IPS-15b (cell line): ENCODE results near the gene TEAD4.

Experiments
- H3K27me3 ChIP-seq: one replicate; pipeline ENCODE4 v1.6.1; 2013; ENCODE audit warnings: low read length; ENCODE audit not compliant: control insufficient read depth, insufficient read depth
- H3K36me3 ChIP-seq: one replicate; pipeline ENCODE4 v1.6.1; 2013; ENCODE audit warnings: low read length; ENCODE audit not compliant: control insufficient read depth, insufficient read depth
- H3K4me1 ChIP-seq: one replicate; pipeline ENCODE4 v1.6.1; 2013; ENCODE audit warnings: mild to moderate bottlenecking, low read length; ENCODE audit not compliant: control insufficient read depth, insufficient read depth
- H3K4me3 ChIP-seq: one replicate; pipeline ENCODE4 v1.5.1; 2013; ENCODE audit warnings: low read depth, low read length
- H3K9ac ChIP-seq: one replicate; pipeline ENCODE4 v1.6.1; 2013; ENCODE audit warnings: low read depth, mild to moderate bottlenecking, low read length
- H3K9me3 ChIP-seq: one replicate; pipeline ENCODE4 v1.6.1; 2013; ENCODE audit warnings: mild to moderate bottlenecking, low read length; ENCODE audit not compliant: control insufficient read depth, insufficient read depth

TEAD4 gene

GRCh38 chr12:2961705-2962104 is 2.5 kb downstream of the TEAD4 start:
- Histone ChIP-seq H3K36me3 (no peaks in the 10 kb centered on the region), H3K27me3 (peaks cover 7% of the 10 kb centered on the region), H3K9me3 (no peaks in the 10 kb centered on the region), H3K9ac (no peak overlapping the region), H3K4me1 (peaks cover 23% of the 10 kb centered on the region), H3K4me3 (peak overlapping the region; percentile 77)

GRCh38 chr12:2963154-2963759 is 4.1 kb downstream of the TEAD4 start:
- Histone ChIP-seq H3K9ac (peak overlapping the region; percentile 79), H3K27me3 (peaks cover 7% of the 10 kb centered on the region)

GRCh38 chr12:2963760-2964292 is 4.6 kb downstream of the TEAD4 start:
- Histone ChIP-seq H3K9me3 (no peaks in the 10 kb centered on the region), H3K36me3 (no peaks in the 10 kb centered on the region), H3K27me3 (peaks cover 7% of the 10 kb centered on the region), H3K4me3 (peak overlapping the region; percentile 53), H3K4me1 (peaks cover 18% of the 10 kb centered on the region), H3K9ac (peak overlapping the region; percentile 79)

More at GRCh38 chr12:2963154-2963759, 4.1 kb downstream of the TEAD4 start:
- Histone ChIP-seq H3K4me3 (peak overlapping the region; percentile 53), H3K4me1 (peaks cover 18% of the 10 kb centered on the region), H3K9me3 (no peaks in the 10 kb centered on the region), H3K36me3 (no peaks in the 10 kb centered on the region)

- Histone ChIP-seq H3K9me3 (no peaks in the 10 kb centered on the region), H3K36me3 (peaks cover 9% of the 10 kb centered on the region), H3K4me1 (peaks cover 14% of the 10 kb centered on the region), H3K4me3 (no peak overlapping the region), H3K27me3 (no peaks in the 10 kb centered on the region), H3K9ac (no peak overlapping the region)
Measured at GRCh38 chr12:2967651-2968050, 8.5 kb downstream of the TEAD4 start.

GRCh38 chr12:2970744-2971143 is 11.5 kb downstream of the TEAD4 start:
- Histone ChIP-seq H3K36me3 (peaks cover 9% of the 10 kb centered on the region), H3K27me3 (no peaks in the 10 kb centered on the region), H3K4me3 (no peak overlapping the region), H3K9ac (no peak overlapping the region), H3K9me3 (no peaks in the 10 kb centered on the region), H3K4me1 (no peaks in the 10 kb centered on the region)

- Histone ChIP-seq H3K9me3 (no peaks in the 10 kb centered on the region), H3K4me1 (peaks cover 3% of the 10 kb centered on the region), H3K36me3 (peaks cover 9% of the 10 kb centered on the region), H3K4me3 (no peak overlapping the region), H3K27me3 (no peaks in the 10 kb centered on the region), H3K9ac (no peak overlapping the region)
Measured at GRCh38 chr12:2973566-2973965, 14.4 kb downstream of the TEAD4 start.

- H3K4me1 ChIP-seq: peaks cover 3% of the 10 kb centered on the region
- H3K9ac ChIP-seq: no peak overlapping the region
- H3K27me3 ChIP-seq: no peaks in the 10 kb centered on the region
- H3K4me3 ChIP-seq: no peak overlapping the region
- H3K9me3 ChIP-seq: no peaks in the 10 kb centered on the region
- peaks cover 14% of the 10 kb centered on the region for H3K36me3 ChIP-seq
Measured at GRCh38 chr12:2974560-2974971, 15.4 kb downstream of the TEAD4 start.

GRCh38 chr12:2976581-2976996 is 17.4 kb downstream of the TEAD4 start:
- H3K9me3 ChIP-seq: no peaks in the 10 kb centered on the region
- H3K4me3 ChIP-seq: no peak overlapping the region
- H3K9ac ChIP-seq: no peak overlapping the region
- no peaks in the 10 kb centered on the region for H3K27me3 ChIP-seq
- peaks cover 19% of the 10 kb centered on the region for H3K36me3 ChIP-seq
- H3K4me1 ChIP-seq: peaks cover 3% of the 10 kb centered on the region

GRCh38 chr12:2977776-2978175 is 18.6 kb downstream of the TEAD4 start:
- Histone ChIP-seq H3K36me3 (peaks cover 21% of the 10 kb centered on the region), H3K4me3 (no peak overlapping the region), H3K9ac (no peak overlapping the region)

GRCh38 chr12:2979806-2980205 is 20.6 kb downstream of the TEAD4 start:
- no peaks in the 10 kb centered on the region for H3K27me3 ChIP-seq

More at GRCh38 chr12:2977776-2978175, 18.6 kb downstream of the TEAD4 start:
- H3K9me3 ChIP-seq: no peaks in the 10 kb centered on the region
- H3K4me1 ChIP-seq: peaks cover 3% of the 10 kb centered on the region
- H3K27me3 ChIP-seq: no peaks in the 10 kb centered on the region

GRCh38 chr12:2980630-2981029 is 21.4 kb downstream of the TEAD4 start:
- Histone ChIP-seq H3K9me3 (no peaks in the 10 kb centered on the region), H3K36me3 (peaks cover 25% of the 10 kb centered on the region), H3K27me3 (no peaks in the 10 kb centered on the region), H3K4me1 (peaks cover 3% of the 10 kb centered on the region), H3K9ac (no peak overlapping the region), H3K4me3 (no peak overlapping the region)

More at GRCh38 chr12:2979806-2980205, 20.6 kb downstream of the TEAD4 start:
- Histone ChIP-seq H3K9ac (no peak overlapping the region), H3K4me3 (no peak overlapping the region), H3K4me1 (peaks cover 3% of the 10 kb centered on the region), H3K36me3 (peaks cover 25% of the 10 kb centered on the region), H3K9me3 (no peaks in the 10 kb centered on the region)

GRCh38 chr12:2982361-2982760 is 23.2 kb downstream of the TEAD4 start:
- Histone ChIP-seq H3K9ac (no peak overlapping the region), H3K4me3 (no peak overlapping the region), H3K27me3 (no peaks in the 10 kb centered on the region), H3K36me3 (peaks cover 25% of the 10 kb centered on the region), H3K4me1 (no peaks in the 10 kb centered on the region), H3K9me3 (no peaks in the 10 kb centered on the region)
